Activated CD8-positive, alpha-beta memory T cell treated with anti-CD3 and anti-CD28 coated beads for 36 hours (primary cell): Measurements from ENCODE around the gene VSIG1. TPM values are rescaled to one million over a fixed set of nuclear protein-coding genes. Genes with fewer than 3 reads are reported as not detected.

Experiments
- CTCF ChIA-PET: fragments of 350-600 bp; sonication (Branson Sonifier 250); formaldehyde crosslinking; loops from one replicate; lab custom pipeline; 2021; ENCODE audit warnings: antibody characterized with exemption; lab: Charles Lee
- POLR2A ChIA-PET: fragments of 350-600 bp; sonication (Branson Sonifier 250); formaldehyde crosslinking; loops from one replicate; lab custom pipeline; 2021; ENCODE audit warnings: antibody characterized with exemption; lab: Charles Lee
- total RNA-seq, 2 experiments: library from RNA; stranded (reverse); gene quantifications; one replicate each; pipeline ENCODE4 v1.2.3, GENCODE V29; 2021

VSIG1 gene
- total RNA-seq, 2 experiments from 2014 or later = 0.67 to 0.74 TPM

- ChIA-PET CTCF (no interaction called here), POLR2A (no interaction called here)
Observed at GRCh38 chrX:108055546-108055945, 10.7 kb downstream of the VSIG1 start.

GRCh38 chrX:108059801-108060200 lies 14.9 kb downstream of the VSIG1 start:
- ChIA-PET CTCF (no interaction called here), POLR2A (no interaction called here)

GRCh38 chrX:108064001-108064400 lies 19.1 kb downstream of the VSIG1 start:
- CTCF ChIA-PET = no interaction called here
- POLR2A ChIA-PET = no interaction called here

GRCh38 chrX:108064613-108065012 lies 19.7 kb downstream of the VSIG1 start:
- ChIA-PET POLR2A (no interaction called here), CTCF (no interaction called here)

GRCh38 chrX:108068121-108068520 lies 23.3 kb downstream of the VSIG1 start:
- CTCF ChIA-PET = no interaction called here
- POLR2A ChIA-PET = no interaction called here

- CTCF ChIA-PET = interaction anchor here (0.8 to 1.5 kb wide), 2 partner anchors 50 to 398 kb away, joined by 3 to 5 read pairs; no protein-coding TSS in a partner anchor
- POLR2A ChIA-PET = interaction anchor here (0.6 kb wide), 1 partner anchor 329 kb away, joined by 3 read pairs; no protein-coding TSS in a partner anchor
Observed at GRCh38 chrX:108070891-108071290, 26.0 kb downstream of the VSIG1 start.

- CTCF ChIA-PET = no interaction called here
- POLR2A ChIA-PET = no interaction called here
Observed at GRCh38 chrX:108071578-108071977, 26.7 kb downstream of the VSIG1 start.

- CTCF ChIA-PET = interaction anchor here (1.1 kb wide), 1 partner anchor 9 kb away, joined by 3 read pairs; no protein-coding TSS in a partner anchor
- POLR2A ChIA-PET = no interaction called here
Observed at GRCh38 chrX:108072746-108073145, 27.9 kb downstream of the VSIG1 start.

GRCh38 chrX:108081110-108081509 lies 36.2 kb downstream of the VSIG1 start:
- POLR2A ChIA-PET = no interaction called here
- CTCF ChIA-PET = interaction anchor here (0.7 kb wide), 1 partner anchor 9 kb away, joined by 3 read pairs; no protein-coding TSS in a partner anchor

- ChIA-PET POLR2A (no interaction called here), CTCF (no interaction called here)
Observed at GRCh38 chrX:108087792-108088191, 42.9 kb downstream of the VSIG1 start.

GRCh38 chrX:108088511-108088910 lies 43.6 kb downstream of the VSIG1 start:
- ChIA-PET CTCF (no interaction called here), POLR2A (no interaction called here)

- CTCF ChIA-PET = interaction anchor here (0.8 kb wide), 1 partner anchor 12 kb away, joined by 3 read pairs; no protein-coding TSS in a partner anchor
- POLR2A ChIA-PET = interaction anchor here (0.8 kb wide), 1 partner anchor 462 kb away, joined by 5 read pairs; the partner anchor contains the start of gene PRPS1
Observed at GRCh38 chrX:108090491-108091263, 45.8 kb downstream of the VSIG1 start.

GRCh38 chrX:108091264-108091877 lies 46.5 kb downstream of the VSIG1 start, which contains the start of the genes ATG4A and PSMD10:
Gene ATG4A, plus strand, starts transcription at chrX:108091778. Its CDS starts 49 bp downstream, at chrX:108091827.
Gene PSMD10, minus strand, starts transcription at chrX:108091542. Its CDS starts 22 bp downstream, at chrX:108091520.
- POLR2A ChIA-PET = interaction anchor here (0.8 to 0.9 kb wide), 2 partner anchors 462 to 463 kb away, joined by 4 to 5 read pairs; partner anchors contain the start of gene PRPS1
- CTCF ChIA-PET = interaction anchor here (0.8 to 1.2 kb wide), 2 partner anchors 12 to 71 kb away, joined by 3 read pairs; no protein-coding TSS in a partner anchor

GRCh38 chrX:108091878-108092291 lies 47.0 kb downstream of the VSIG1 start:
- ChIA-PET CTCF (interaction anchor here (1.2 kb wide), 1 partner anchor 71 kb away, joined by 3 read pairs; no protein-coding TSS in a partner anchor), POLR2A (interaction anchor here (0.9 kb wide), 1 partner anchor 463 kb away, joined by 4 read pairs; no protein-coding TSS in a partner anchor)

- POLR2A ChIA-PET = no interaction called here
- CTCF ChIA-PET = no interaction called here
Observed at GRCh38 chrX:108097380-108097779, 52.5 kb downstream of the VSIG1 start.

GRCh38 chrX:108105473-108105872 lies 60.6 kb downstream of the VSIG1 start:
- ChIA-PET CTCF (no interaction called here), POLR2A (no interaction called here)

- CTCF ChIA-PET = no interaction called here
- POLR2A ChIA-PET = no interaction called here
Observed at GRCh38 chrX:108114541-108114940, 69.7 kb downstream of the VSIG1 start.

GRCh38 chrX:108117988-108118387 lies 73.1 kb downstream of the VSIG1 start:
- POLR2A ChIA-PET = no interaction called here
- CTCF ChIA-PET = no interaction called here

- CTCF ChIA-PET = no interaction called here
- POLR2A ChIA-PET = no interaction called here
Observed at GRCh38 chrX:108121291-108121690, 76.4 kb downstream of the VSIG1 start.

GRCh38 chrX:108122748-108123147 lies 77.9 kb downstream of the VSIG1 start:
- CTCF ChIA-PET = no interaction called here
- POLR2A ChIA-PET = no interaction called here
